HG02588 (cell line): ENCODE data around the gene CPSF4.
A peak's percentile ranks its signal among the peaks of the same experiment; 100 is the strongest.

Source experiments
- ATAC-seq: cut with Tn5 transposase; IDR thresholded peaks from one replicate; pipeline ENCODE4 v1.9.1; 2021; ENCODE audit warnings: mild to moderate bottlenecking, moderate library complexity; ENCODE audit not compliant: unreplicated experiment

CPSF4 gene

DNA sequence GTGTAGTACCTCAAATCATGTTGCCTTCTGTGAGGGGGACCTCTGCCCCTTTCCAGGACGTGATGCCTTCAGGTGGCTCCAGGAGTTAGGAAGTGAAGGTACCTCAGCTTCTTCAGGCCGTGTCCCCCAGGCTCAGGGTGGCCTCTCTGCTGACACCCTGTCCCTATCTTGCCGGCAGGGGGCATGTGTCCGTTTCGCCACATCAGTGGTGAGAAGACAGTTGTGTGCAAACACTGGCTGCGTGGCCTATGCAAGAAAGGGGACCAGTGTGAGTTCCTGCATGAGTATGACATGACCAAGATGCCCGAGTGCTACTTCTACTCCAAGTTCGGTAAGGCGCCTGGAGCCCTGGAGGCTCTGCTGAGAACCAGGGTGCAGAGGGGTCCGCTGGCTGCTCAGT, 9.2 kb downstream of the CPSF4 start:
- no peak for ATAC-seq

DNA sequence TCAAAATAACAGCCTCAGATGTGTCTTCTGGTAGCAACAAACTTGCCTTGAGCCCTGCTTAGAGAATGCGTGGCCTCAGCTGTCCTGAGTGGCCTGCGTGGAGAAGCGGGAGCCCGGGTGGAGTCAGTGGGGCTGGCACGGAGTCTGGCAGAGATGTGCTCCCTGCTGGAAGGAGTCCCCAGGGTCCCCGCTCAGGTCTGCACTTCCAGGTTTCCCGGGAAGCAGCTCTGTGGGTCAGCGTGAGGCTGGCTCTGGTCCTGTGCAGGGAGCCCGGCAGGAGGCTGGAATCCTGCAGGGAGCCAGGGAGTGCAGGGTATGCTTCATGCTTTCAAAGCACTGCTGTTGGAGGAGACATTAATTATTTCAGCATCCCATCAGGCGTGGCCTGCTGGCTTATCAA, 10.1 kb downstream of the CPSF4 start:
- ATAC-seq: no peak

DNA sequence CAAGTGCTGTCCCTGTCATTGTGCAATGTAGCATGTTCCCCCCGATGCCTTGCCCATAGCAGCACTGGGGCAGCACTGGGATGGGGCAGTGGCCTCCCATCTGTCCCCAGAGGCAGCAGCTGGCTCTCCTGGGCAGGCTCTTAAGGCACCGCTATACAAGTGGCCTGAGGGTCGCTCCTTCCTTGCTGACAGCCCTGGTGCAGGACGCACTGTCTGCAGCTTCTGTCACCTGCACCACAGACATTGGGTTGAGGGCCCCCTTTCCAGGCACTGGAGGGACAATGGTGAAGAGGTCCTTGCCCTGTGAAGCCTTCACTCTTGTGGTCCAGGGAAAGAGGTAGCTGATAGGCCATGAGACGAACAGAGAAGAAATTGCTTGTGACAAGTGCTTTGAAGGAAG, 10.6 kb downstream of the CPSF4 start:
- ATAC-seq: no peak

DNA sequence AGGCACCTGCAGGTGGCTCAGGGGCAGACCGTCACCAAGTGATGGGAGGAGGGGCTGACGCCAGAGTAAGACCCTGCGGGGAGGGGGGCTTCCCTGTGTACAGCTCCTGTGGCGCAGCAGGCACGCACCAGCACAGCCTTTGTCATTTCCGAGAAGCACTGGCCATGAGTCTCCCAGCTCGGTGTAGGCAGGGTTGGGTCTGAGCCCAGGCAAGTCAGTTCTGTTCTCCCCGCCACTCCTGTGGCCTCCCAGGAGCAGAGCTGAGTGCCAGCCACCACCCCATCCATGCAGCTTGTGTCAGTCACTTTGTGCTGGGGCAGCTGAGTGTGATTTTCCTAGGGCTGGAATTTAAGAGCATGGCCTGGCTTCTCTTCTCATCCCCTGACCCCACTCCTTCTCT, 13.2 kb downstream of the CPSF4 start:
- ATAC-seq: no peak

DNA sequence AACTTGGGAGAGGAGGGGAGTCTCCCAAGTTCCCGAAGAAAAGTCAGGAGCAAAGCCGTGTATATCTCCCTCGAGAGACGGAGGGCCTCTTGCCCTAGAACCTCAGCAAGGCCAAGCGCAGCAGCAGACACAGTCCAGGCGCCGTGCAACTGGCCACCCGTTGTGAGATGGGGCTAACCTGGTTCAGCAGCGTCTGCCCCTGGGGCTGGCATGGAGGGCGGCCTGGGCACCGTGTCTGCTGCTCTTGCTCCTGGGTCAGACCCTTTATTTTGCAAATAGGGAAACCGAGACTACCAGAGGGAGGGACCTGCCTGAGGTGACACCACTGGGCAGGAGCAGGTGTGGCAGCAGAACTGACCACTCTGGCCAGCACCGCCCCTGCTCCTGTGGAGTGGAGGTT, 13.8 kb downstream of the CPSF4 start:
- no peak for ATAC-seq

DNA sequence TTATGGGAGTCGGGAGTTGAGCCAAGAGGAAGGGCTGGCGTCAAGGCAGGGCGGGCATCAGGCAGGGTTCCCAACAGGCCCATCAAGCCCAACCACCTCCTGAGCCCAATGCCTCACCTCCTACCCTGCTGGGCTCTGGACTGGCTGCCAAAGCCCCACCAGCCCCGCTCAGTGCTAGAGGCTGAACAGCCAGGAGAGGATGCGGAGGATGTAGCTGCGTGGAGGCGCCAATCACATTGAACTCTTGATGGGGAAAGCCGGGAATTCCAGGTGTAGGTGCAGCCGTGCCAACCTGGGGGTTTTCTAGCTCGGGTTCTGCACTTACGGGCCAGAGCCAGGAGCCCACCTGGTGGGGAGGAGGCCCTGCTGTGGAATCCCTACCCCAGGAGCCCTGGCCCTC, 14.4 kb downstream of the CPSF4 start:
- ATAC-seq: no peak

DNA sequence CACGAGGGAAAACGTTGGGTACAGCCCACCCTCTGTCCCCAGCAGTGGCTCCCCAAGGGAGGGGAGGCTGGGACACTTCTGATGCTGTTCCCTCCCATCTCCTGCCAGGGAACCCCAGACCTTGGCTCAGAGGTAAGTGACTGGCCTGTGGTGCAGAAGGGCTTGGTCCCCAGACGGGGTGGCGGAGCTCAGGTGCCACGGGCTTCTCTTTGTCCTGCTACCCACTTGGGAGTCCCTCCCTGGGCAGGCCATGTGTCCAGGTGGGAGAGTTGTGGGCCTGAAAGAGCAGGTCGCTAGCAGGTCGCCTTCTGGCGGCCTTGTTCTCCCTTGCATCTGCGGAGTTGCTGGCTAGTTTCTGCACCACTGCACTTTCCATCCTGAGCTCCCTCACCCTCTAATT, 17.1 kb downstream of the CPSF4 start:
- no peak for ATAC-seq

DNA sequence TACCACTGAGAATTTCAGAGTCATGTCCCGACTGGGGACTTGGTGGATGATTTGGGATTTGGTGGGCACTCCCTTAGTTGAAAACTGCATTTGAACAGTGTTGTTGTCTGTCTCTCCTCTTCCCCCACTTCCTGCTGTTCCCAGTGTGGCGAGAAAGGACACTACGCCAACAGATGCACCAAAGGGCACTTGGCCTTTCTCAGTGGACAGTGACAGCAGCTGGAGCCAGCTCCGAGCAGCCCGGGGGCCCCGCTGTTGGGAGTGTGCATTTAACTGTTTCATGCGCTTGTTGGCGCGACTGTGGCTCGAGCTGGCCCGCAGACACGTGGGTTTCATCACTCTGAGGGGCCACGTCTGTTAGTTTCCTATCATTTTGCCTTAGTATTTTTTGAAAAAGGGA, 17.5 kb downstream of the CPSF4 start:
- no peak for ATAC-seq

DNA sequence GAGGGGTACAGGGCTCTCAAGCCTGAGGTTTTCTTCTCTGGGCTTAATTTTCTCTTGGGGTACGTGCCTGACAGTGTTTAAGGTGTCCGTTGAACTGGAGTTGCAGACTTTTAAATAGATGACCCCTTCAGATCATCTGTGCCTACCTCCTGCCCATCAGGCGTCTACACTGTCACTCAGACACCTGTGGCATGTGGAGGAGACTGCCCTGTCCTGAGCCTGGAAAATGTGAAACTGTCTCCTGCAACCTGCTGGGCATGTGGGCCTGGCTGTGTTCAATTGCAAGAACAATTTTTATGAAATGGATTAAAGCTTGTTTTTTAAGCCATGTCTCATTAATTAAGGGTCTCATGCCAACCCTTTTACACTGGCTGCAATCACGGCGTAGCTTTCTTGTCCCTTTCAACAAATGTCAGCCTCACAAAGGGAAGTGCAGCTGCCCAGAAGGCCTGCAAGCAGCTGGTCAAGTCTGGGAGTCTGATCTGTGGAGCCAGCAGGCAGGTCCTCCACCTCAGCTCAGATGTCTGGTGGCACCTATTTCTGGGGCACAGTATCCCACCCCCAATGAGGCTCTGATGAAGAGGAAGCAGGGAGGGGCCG, 18.4 kb downstream of the CPSF4 start:
- no peak for ATAC-seq

DNA sequence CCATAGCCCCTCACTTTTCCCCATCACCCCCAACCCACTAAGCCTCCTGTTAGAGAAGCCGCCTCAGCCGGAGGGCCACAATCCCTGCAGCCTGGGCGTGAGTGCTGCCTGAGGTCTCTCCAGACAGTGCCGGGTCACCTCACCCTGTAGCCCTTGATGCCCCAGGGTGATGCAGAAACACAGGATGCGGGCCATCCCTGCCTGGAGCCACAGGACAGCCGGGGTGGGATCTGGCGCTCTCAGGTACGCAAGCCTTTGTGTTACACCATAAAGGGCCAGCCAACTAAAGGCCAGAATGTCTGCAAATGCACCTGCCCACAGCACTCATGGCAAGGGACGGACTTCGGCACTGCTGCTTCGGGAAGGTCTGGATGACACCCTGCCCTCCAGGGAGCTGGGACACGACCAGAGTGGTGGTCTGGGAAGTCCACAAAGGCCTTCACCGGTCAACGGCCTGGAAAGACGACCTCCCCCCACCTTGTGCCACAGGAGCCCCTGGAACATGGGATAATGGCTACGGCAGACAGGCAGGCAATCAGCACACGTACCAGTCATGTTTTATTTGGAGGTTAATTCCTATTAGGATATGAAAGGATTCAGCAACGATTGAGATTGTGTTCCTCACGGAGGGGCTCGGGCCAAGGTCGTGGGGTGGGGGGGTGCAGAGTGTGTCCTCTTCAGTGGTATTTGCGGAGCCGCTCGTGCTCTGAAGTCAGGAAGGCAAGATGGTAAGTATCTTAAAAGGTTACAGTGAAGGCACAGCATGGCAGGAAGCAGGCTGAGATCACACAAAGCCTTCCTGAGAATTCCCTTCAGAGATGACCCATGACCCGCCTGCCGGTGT, 19.1 kb downstream of the CPSF4 start:
- no peak for ATAC-seq

DNA sequence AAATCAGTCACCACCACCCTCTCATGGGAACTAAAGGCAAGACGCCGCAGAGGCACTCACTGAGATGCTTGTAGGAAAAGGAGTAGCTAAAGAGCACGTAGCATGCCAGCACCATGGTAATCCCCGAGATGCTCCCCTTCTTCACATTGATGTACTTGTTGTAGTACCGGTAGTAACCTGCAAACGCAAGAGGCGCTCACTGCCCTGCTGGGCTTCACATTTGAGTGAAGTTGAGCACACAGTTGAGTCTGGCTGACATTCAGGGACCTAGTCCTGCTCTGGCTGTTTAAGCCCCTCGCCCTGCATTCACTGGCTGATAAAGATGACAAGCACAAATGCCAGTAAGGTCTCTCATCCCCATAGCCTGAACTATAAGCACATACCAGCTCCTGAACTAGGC, 20.3 kb downstream of the CPSF4 start:
- ATAC-seq: no peak

DNA sequence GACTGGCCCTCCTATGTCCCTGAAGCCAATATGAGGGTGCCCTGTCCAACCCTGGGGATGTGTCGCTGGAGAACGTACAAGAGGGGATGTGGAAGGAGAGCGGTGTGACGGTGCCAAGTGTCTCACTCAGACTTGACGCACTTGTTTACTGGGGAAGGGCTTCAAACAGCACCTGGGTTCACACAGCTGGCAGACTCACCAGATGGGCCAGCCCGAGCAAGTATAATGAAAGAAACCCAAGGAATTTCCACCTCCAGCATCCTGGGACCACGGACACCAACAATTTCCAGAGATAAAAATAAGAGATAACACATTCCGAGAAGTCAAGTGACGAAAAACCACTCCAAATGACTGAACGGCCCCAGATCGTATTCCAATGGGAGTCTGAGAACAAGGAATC, 21.9 kb downstream of the CPSF4 start:
- no peak for ATAC-seq

DNA sequence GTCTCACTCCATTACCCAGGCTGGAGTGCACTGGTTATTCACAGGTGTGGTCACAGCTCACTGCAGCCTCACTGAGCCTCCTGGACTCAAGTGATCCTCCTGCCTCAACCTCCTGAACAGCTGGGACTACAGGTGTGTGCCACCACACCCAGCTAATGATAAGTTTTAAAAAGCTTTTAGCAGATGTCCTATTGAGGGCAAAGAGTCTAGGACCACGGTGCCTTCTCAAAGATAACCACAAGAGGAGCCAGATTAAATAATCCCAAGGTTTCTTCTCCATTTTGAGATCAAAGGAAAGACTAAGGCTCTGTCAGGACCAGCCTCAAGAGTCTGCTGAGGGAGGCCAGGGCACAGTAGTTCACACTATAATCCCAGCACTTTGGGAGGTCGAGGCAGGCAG, 22.5 kb downstream of the CPSF4 start:
- ATAC-seq: no peak

DNA sequence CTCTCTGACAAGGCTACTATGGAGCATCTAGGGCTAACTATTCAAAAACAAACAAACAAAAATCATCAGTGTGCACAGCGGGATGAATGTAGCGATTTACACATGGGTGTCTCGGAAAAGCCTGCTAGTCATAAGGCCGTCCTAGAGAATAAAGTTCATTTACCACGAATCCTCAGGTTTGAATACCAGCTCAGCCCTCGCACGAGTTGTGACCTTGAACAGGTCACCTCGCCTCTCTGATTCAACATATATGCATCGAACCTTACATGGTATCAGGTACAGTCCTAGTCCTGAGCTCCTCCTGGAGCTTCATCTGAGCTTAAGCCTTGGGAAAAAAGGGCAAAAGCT, 26.7 kb downstream of the CPSF4 start:
- no peak for ATAC-seq

DNA sequence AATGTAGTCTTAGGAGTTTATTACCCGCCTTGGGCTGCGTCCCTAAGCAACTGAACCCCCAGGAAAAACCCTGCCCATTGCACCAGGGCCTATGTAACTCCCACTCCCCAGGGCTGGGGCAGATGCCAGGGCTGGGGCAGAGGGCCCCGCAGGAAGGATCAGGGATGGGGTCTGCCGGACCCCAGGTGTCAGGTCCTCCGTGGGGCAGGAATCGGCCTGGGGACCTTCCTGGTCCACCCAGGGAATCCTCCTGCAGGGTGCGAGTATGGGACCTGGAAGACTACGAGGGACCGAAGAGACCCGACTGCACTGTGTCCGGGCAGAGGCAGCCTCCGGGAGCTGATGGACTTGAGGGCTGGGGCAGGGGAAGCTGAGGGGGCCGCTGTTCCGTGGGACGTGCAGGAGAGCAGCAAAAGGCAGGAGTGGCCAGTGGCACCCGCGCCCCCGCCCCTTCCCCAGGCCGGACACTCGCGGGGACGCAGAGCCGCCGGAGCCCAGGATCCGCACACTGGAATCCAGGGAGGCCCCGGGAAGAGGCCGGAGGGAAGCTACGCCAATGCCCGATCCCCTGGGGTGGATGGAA, 29.7 kb downstream of the CPSF4 start:
- ATAC-seq: no peak

DNA sequence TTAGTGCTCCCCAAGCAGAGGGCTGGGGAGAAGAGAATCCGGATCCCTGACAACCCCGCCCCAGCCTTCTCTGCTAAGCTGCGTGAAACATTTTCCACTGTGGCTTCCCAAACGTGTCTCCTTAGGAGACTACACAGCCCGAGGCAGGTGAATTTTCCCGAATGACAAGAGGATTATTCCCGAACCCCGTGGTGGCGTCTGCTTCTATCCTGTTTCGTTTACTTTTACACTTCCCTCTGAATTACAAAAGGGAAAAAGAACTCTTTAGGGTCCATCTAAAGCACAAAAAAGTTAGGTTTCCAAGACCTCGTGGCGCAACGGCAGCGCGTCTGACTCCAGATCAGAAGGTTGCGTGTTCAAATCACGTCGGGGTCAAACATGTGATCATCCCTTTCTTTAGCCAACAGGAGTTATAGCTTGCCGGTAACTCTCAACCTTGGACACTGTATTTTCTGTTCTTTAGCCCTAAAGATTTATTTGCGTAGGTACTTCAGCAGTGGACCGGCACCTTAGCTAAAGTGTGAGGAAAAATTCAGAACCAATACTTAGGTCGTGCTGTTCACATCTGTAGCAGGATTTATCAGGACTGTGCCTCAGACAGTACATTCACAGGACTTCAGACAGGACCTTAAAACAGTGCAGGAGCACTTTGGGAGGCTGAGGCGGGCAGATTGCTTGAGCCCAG, 30.8 kb downstream of the CPSF4 start:
- ATAC-seq: no peak

DNA sequence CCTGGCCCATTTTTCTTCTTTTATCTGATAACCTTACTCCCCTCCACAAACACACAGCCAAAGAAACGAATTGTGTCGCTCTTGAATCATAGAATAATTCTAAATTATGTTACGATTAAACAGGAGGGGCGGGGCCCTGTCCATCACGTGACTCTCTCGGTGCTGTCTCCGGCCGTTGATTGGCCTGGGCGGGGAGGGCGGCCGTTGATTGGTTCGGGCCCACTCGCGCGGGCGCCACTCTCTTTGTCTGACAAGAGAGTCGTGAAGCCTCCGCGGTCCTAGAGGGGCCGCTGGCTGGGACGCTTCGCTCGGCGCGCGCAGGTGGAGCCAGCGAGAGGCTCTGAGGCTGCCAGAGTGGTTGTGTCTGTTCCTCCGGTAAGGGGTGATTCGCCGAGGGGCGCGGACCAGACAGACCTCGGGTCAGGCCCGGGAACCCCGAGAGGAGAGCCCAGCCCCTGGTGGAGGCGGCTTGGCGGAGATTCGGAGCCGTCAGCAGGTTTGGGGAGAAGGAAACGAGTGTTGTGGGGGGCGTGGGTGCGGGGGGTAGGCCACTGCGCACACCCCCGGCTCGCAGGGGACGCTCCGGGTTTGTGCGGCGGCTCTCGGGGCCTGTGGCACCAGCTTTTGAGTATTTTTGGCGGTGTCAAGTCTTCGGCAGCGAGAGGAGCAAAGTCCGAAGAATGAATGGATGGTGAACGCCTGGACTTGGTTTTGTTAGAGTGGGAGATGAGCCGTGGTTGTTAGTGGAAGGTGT, 34.0 kb downstream of the CPSF4 start, which contains the start of gene ZNF789:
ZNF789 (plus strand) TSS at position 330 of the 754 bp plus-strand sequence. CDS start 3,567 bp downstream, outside the sequence.
- peak; percentile 95 for ATAC-seq

DNA sequence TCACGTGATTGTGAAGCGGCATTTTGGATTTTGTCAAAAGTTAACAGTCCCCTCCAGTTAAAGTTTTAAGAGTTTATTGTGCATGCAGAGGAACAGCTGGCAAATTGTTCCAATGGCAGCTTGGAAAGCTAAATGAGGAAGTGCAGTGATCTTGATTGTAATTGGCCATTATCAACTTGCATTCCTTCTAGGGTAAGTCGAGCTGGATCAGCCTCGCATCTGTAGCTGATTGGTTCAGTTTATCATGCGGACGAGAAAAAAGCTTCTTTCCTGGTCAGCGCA, 34.5 kb downstream of the CPSF4 start:
- ATAC-seq: no peak

DNA sequence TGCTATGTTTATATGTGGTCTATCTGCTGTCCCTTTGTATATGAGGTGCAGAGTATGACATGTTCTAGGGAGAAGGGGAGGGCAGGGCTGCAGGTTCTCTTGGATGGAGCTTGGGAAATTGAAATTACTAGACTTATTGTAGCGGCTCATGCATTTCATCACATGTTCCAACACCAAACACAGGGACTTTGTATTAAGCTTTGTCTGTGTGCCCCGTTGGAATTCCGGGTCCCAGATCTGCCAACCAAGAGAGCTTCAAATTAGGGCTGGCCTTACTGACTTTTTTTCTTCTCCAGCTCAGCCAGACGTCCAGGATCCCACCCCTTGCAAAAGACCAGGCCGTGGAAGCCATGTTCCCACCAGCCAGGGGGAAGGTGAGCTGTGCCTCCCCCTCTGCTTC, 37.4 kb downstream of the CPSF4 start:
- no peak for ATAC-seq

DNA sequence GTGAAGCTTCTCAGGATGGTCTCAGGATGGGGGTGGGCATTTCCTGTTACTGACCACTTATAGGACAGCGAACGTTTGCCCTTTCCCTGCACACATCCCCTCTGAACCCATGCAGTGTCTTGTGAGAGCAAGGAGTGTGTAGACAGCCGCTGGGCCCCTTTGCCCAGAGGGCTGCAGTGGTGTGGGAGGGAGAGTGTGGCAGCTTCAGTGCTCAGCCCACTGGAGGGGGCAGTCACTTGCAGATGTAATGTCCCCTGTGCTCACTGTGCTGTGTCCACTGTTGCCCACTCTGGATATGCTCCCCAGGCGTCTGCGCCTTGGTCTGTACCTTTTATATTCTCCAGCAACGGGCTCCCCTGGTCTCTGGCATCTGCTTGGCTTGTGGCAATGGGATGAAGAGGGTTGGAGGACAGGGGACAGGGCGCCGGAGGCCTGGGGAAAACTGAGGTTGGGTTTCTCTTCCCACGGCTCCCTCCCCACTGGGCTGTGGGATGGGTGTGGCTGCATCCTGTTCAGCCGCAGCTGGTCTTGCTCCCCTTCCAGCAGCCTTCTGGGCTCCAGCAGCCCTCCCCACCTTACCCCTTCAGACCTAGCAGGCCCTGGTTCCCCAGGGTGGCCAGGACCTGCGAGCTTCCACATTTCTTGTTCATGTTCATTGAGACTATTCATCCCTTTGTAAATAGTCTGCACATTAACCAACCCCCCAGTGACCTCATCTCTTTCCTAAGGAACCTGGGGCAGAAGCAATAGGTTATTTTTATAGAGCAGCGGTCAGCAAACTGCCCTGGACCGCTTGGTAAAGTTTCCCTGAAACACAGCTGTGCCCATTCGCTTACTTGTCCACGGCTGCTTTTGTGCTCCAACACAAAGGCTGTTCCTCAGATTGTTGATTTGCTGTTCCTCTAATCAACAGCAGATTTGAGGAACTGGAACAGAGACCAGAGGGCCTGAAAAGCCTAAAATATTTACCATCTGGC, 40.0 kb downstream of the CPSF4 start:
- ATAC-seq: no peak
